Loucy (cell line): Measurements from ENCODE around the gene DKK1.

Source experiments
- CTCF ChIP-seq: fragments of 200-600 bp; sonication (generic); conservative IDR thresholded peaks from 2 replicates; pipeline ENCODE4 v1.5.1; 2014; ENCODE audit warnings: mild to moderate bottlenecking, antibody characterized with exemption, low read length
- EZH2phosphoT487 ChIP-seq: fragments of 200-600 bp; IDR thresholded peaks from 2 replicates; pipeline ENCODE4 v1.6.1; 2018; ENCODE audit warnings: antibody characterized with exemption, mild to moderate bottlenecking, moderate library complexity, borderline replicate concordance

- TF ChIP-seq CTCF (no peak), EZH2phosphoT487 (no peak)
Measured at GRCh38 chr10:52284416-52285013, 29.6 kb upstream of the DKK1 start.
